Fibroblast of lung (primary cell): ENCODE measurements around the gene TMEM94. TPM values are rescaled to one million over a fixed set of nuclear protein-coding genes. Genes with fewer than 3 reads are reported as not detected.

Experiments used
- DNase-seq, 2 donors: peaks; one replicate each; pipeline versions ENCODE4 v3.0.0 to v3.0.0-alpha.2; 2010; ENCODE audit warnings: low read depth in 2 of 2
- H2AFZ ChIP-seq: 2 replicates; pipeline ENCODE4 v1.5.1; 2012; ENCODE audit warnings: low read length, control low read depth, inconsistent platforms
- H3K27ac ChIP-seq: 2 replicates; pipeline ENCODE4 v1.5.1; 2011; ENCODE audit warnings: low read length, control low read depth; ENCODE audit not compliant: insufficient read depth
- H3K27me3 ChIP-seq: 2 replicates; pipeline ENCODE4 v1.5.1; 2011; ENCODE audit warnings: mild to moderate bottlenecking, low read length; ENCODE audit not compliant: control insufficient read depth, insufficient read depth
- H3K36me3 ChIP-seq: 2 replicates; pipeline ENCODE4 v1.5.1; 2011; ENCODE audit warnings: low read length; ENCODE audit not compliant: control insufficient read depth, insufficient read depth
- H3K4me1 ChIP-seq: 2 replicates; pipeline ENCODE4 v1.5.1; 2011; ENCODE audit warnings: low read length; ENCODE audit not compliant: control insufficient read depth, insufficient read depth; ENCODE audit errors: extremely low read depth
- H3K4me2 ChIP-seq: 2 replicates; pipeline ENCODE4 v1.5.1; 2011; ENCODE audit warnings: low read length, control low read depth; ENCODE audit not compliant: insufficient read depth; ENCODE audit errors: extremely low read depth
- H3K4me3 ChIP-seq, 4 experiments: fragments of 200-600 bp in 1 of 4; sonication (generic) in 1 of 4; replicated peaks in 1 of 4; 2 replicates each; pipeline ENCODE4 v1.5.1; 2011 to 2016; ENCODE audit warnings: low read length in 4 of 4, low read depth in 3 of 4, mild to moderate bottlenecking in 3 of 4, control low read depth in 2 of 4, inconsistent platforms in 1 of 4, mixed read lengths in 1 of 4; ENCODE audit not compliant: insufficient read depth in 1 of 4; ENCODE audit errors: control extremely low read depth in 1 of 4
- H3K79me2 ChIP-seq: 2 replicates; pipeline ENCODE4 v1.5.1; 2012; ENCODE audit warnings: mild to moderate bottlenecking, low read length, inconsistent platforms; ENCODE audit not compliant: control insufficient read depth, insufficient read depth
- H3K9ac ChIP-seq: 2 replicates; pipeline ENCODE4 v1.5.1; 2011; ENCODE audit warnings: mild to moderate bottlenecking, low read length, control low read depth; ENCODE audit not compliant: insufficient read depth
- H3K9me3 ChIP-seq: 2 replicates; pipeline ENCODE4 v1.5.1; 2012; ENCODE audit warnings: low read depth, low read length; ENCODE audit not compliant: control insufficient read depth, insufficient read depth
- H4K20me1 ChIP-seq: 2 replicates; pipeline ENCODE4 v1.5.1; 2011; ENCODE audit warnings: low read length; ENCODE audit not compliant: control insufficient read depth, insufficient read depth; ENCODE audit errors: extremely low read depth
- EZH2 ChIP-seq: IDR thresholded peaks from 2 replicates; pipeline ENCODE4 v1.5.1; 2012; ENCODE audit warnings: low read length, control low read depth, mild to moderate bottlenecking; ENCODE audit errors: missing control alignments
- polyA plus RNA-seq, 2 donors: library from polyadenylated mRNA; depleted of rRNA in 1 of 2; stranded (reverse) in 1 of 2; unstranded in 1 of 2; fragments of >200 nt; gene quantifications; 2 replicates each; pipeline ENCODE4 v1.2.1, GENCODE V29; 2011 to 2012; ENCODE audit warnings: missing spikeins in 1 of 2
- total RNA-seq: library from RNA; depleted of rRNA; stranded (reverse); fragments of >200 nt; gene quantifications from 2 replicates; pipeline ENCODE4 v1.2.1, GENCODE V29; 2014
- TF ChIP-seq, protein P1 (sequence below), 2 donors: IDR thresholded peaks in 1 of 2; conservative IDR thresholded peaks in 1 of 2; 1 replicate in 1 of 2; 2 replicates in 1 of 2; pipeline ENCODE4 v1.5.1; 2011 to 2012; ENCODE audit warnings: low read length in 2 of 2, control low read depth in 1 of 2, inconsistent platforms in 1 of 2, low read depth in 1 of 2, mild to moderate bottlenecking in 1 of 2

TMEM94 gene
- total and polyA plus RNA-seq, 2 donors (not counting 1 experiment from before 2014, with no cell fraction given): 18.3 to 35.0 TPM

DNA sequence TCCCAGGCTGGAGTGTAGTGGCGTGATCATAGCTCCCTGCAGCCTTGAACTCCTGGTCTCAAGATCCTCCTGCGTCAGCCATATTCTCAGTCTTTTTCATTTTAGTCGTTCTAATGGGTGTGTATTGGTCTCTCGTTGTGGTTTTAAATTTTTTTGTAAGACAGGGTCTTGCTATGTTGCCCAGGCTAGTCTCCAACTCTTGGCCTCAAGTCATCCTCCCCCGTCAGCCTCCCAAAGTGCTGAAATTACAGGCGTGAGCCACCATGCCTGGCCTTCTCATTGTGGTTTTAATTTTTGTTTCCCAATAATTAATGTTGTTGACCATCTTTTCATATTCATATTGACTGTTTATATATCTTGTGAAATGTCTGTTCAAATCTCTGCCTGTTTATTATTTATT is 8.6 kb downstream of the TMEM94 start:
- H3K36me3 ChIP-seq: no peaks in the 10 kb centered on the region
- H3K79me2 ChIP-seq: no peaks in the 10 kb centered on the region
- H3K27ac ChIP-seq: no peak overlapping the region
- no peak for TF ChIP-seq EZH2
- TF ChIP-seq, protein P1, sequence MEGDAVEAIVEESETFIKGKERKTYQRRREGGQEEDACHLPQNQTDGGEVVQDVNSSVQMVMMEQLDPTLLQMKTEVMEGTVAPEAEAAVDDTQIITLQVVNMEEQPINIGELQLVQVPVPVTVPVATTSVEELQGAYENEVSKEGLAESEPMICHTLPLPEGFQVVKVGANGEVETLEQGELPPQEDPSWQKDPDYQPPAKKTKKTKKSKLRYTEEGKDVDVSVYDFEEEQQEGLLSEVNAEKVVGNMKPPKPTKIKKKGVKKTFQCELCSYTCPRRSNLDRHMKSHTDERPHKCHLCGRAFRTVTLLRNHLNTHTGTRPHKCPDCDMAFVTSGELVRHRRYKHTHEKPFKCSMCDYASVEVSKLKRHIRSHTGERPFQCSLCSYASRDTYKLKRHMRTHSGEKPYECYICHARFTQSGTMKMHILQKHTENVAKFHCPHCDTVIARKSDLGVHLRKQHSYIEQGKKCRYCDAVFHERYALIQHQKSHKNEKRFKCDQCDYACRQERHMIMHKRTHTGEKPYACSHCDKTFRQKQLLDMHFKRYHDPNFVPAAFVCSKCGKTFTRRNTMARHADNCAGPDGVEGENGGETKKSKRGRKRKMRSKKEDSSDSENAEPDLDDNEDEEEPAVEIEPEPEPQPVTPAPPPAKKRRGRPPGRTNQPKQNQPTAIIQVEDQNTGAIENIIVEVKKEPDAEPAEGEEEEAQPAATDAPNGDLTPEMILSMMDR (conservative IDR thresholded peaks at IDR 0.05 in 1 of 2, IDR thresholded peaks at IDR 0.05 in 1 of 2; ENCODE audit: low read depth in 1 of 2, low read length in 2 of 2): no peak
- no peak overlapping the region for H3K9ac ChIP-seq
- H3K4me3 ChIP-seq: no peak overlapping the region
- H2AFZ ChIP-seq: no peak overlapping the region
- no peaks in the 10 kb centered on the region for H4K20me1 ChIP-seq
- H3K9me3 ChIP-seq: no peaks in the 10 kb centered on the region
- H3K4me1 ChIP-seq: no peaks in the 10 kb centered on the region
- no peak overlapping the region for H3K4me2 ChIP-seq
- DNase-seq: no peak
- no peaks in the 10 kb centered on the region for H3K27me3 ChIP-seq

DNA sequence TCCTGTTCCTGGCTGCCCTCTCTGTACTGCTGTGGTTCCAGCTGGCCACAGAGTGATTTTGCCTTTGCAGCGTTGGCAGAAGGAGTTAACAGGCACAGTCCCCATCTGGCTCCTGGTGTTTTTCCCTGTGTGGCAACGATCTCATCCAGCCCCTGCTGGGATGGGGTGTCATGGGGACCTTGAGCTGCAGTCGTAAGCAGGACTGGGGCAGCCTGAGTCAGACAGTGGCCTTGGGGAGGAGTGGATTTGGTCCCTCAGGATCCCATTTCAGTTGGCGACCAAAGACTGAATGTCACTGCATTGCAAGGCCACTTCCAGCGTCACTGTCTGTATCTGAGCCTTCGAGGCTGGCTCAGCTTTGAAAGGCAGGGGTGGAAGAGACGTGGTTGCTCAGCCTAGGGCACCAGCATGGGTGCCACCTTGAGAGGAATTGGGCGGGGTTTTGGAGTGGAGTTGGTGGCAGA is 11.9 kb downstream of the TMEM94 start:
- TF ChIP-seq EZH2: no peak
- TF ChIP-seq, protein P1 (conservative IDR thresholded peaks at IDR 0.05 in 1 of 2, IDR thresholded peaks at IDR 0.05 in 1 of 2; ENCODE audit: low read depth in 1 of 2, low read length in 2 of 2): no peak
- Histone ChIP-seq H3K9ac (no peak overlapping the region), H3K4me3 (no peak overlapping the region), H3K79me2 (no peaks in the 10 kb centered on the region), H3K27me3 (no peaks in the 10 kb centered on the region), H3K4me2 (no peak overlapping the region), H2AFZ (no peak overlapping the region), H3K27ac (no peak overlapping the region), H4K20me1 (no peaks in the 10 kb centered on the region), H3K36me3 (no peaks in the 10 kb centered on the region), H3K9me3 (no peaks in the 10 kb centered on the region), H3K4me1 (no peaks in the 10 kb centered on the region)
- DNase-seq: peak in 1 of 2 donors; percentile 38

DNA sequence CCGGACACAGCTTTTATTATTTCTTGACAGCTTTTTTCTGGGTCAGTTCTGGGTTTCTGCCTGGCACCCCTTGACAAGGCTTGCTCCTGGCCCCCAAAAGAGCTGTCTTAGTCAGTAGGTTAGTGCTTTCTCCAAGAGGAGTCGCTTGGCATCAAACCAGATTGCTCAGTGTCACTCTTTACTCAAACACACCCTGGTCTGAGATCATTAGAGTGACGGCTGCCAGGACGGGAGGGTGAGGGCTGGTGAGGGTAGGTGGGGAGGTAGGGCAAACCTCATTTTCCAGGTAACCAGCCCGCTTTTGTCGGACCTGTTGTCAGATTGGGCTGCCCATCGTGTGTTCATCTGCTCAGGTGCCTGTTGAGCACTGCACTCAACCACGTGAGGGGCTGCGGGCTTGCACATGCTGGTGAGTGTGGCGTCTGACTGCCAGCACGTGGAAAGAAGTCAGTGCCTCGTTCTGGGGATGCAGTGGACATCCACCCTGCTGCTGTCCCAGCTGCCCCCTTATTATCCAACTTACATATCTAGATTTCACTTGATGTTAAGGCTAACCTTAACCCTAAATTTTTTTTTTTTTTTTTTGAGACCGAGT is 12.4 kb downstream of the TMEM94 start:
- Histone ChIP-seq H3K27me3 (no peaks in the 10 kb centered on the region), H3K36me3 (no peaks in the 10 kb centered on the region), H3K27ac (no peak overlapping the region), H4K20me1 (no peaks in the 10 kb centered on the region), H3K9me3 (no peaks in the 10 kb centered on the region), H3K79me2 (no peaks in the 10 kb centered on the region), H3K9ac (no peak overlapping the region), H3K4me2 (no peak overlapping the region), H3K4me1 (no peaks in the 10 kb centered on the region), H2AFZ (no peak overlapping the region), H3K4me3 (no peak overlapping the region)
- no peak for DNase-seq
- TF ChIP-seq, protein P1 (conservative IDR thresholded peaks at IDR 0.05 in 1 of 2, IDR thresholded peaks at IDR 0.05 in 1 of 2; ENCODE audit: low read depth in 1 of 2, low read length in 2 of 2): no peak
- TF ChIP-seq EZH2: no peak
